Keratinocyte (primary cell): ENCODE results near the gene EVL. TPM values are rescaled to one million over a fixed set of nuclear protein-coding genes. Genes with fewer than 3 reads are reported as not detected.

ENCODE experiments used
- DNase-seq: peaks from one replicate; pipeline ENCODE4 v3.0.0-alpha.2; 2011; ENCODE audit warnings: low read depth, missing footprints, low spot score
- FAIRE-seq: peaks from 2 replicates; lab custom pipeline; 2011; peaks lifted over from hg19 to GRCh38; lab: Jason Lieb, UNC
- H2AFZ ChIP-seq: 2 replicates; pipeline ENCODE4 v1.6.0; 2012; ENCODE audit warnings: low read length, control low read depth, inconsistent platforms; ENCODE audit not compliant: control insufficient read depth
- H3K27ac ChIP-seq: 2 replicates; pipeline ENCODE4 v1.5.1; 2011; ENCODE audit warnings: low read length; ENCODE audit not compliant: control insufficient read depth, insufficient read depth
- H3K27me3 ChIP-seq: 3 replicates; pipeline ENCODE4 v1.6.0; 2011; ENCODE audit warnings: low read length; ENCODE audit not compliant: control insufficient read depth, insufficient read depth; ENCODE audit errors: extremely low read depth
- H3K36me3 ChIP-seq, 2 experiments: 2 replicates in 1 of 2; 3 replicates in 1 of 2; pipeline ENCODE4 v1.5.1; 2011; ENCODE audit warnings: low read length in 2 of 2, mild to moderate bottlenecking in 1 of 2; ENCODE audit not compliant: control insufficient read depth in 2 of 2, insufficient read depth in 2 of 2; ENCODE audit errors: extremely low read depth in 1 of 2
- H3K4me1 ChIP-seq: 3 replicates; pipeline ENCODE4 v1.5.1; 2011; ENCODE audit warnings: low read length; ENCODE audit not compliant: control insufficient read depth, insufficient read depth; ENCODE audit errors: extremely low read depth
- H3K4me2 ChIP-seq: 3 replicates; pipeline ENCODE4 v1.6.0; 2011; ENCODE audit warnings: low read depth, low read length; ENCODE audit not compliant: control insufficient read depth, insufficient read depth; ENCODE audit errors: extremely low read depth
- H3K4me3 ChIP-seq, 3 experiments: fragments of 200-600 bp in 1 of 3; sonication (generic) in 1 of 3; 2 replicates in 2 of 3; 3 replicates in 1 of 3; pipeline ENCODE4 v1.5.1; 2011 to 2016; ENCODE audit warnings: low read length in 3 of 3, mild to moderate bottlenecking in 3 of 3, control low read depth in 2 of 3, inconsistent platforms in 1 of 3, low read depth in 1 of 3, mixed read lengths in 1 of 3, mixed run types in 1 of 3, moderate library complexity in 1 of 3; ENCODE audit not compliant: control insufficient read depth in 2 of 3, insufficient read depth in 2 of 3; ENCODE audit errors: extremely low read depth in 1 of 3
- H3K79me2 ChIP-seq: 2 replicates; pipeline ENCODE4 v1.6.0; 2012; ENCODE audit warnings: low read length; ENCODE audit not compliant: control insufficient read depth, insufficient read depth
- H3K9ac ChIP-seq: 3 replicates; pipeline ENCODE4 v1.6.0; 2011; ENCODE audit warnings: low read length; ENCODE audit not compliant: control insufficient read depth, insufficient read depth; ENCODE audit errors: extremely low read depth
- H3K9me1 ChIP-seq: 3 replicates; pipeline ENCODE4 v1.6.0; 2011; ENCODE audit warnings: low read length; ENCODE audit not compliant: control insufficient read depth, insufficient read depth; ENCODE audit errors: extremely low read depth
- H3K9me3 ChIP-seq: 2 replicates; pipeline ENCODE4 v1.5.1; 2012; ENCODE audit warnings: low read depth, low read length; ENCODE audit not compliant: control insufficient read depth
- H4K20me1 ChIP-seq: 3 replicates; pipeline ENCODE4 v1.6.0; 2011; ENCODE audit warnings: low read length; ENCODE audit not compliant: control insufficient read depth, insufficient read depth; ENCODE audit errors: extremely low read depth
- EZH2 ChIP-seq: IDR thresholded peaks from one replicate; pipeline ENCODE4 v1.6.1; 2012; ENCODE audit warnings: inconsistent platforms, mild to moderate bottlenecking, low read length, moderate library complexity
- dilution Hi-C: fragments of 300-500 bp; cut with MboI; formaldehyde crosslinking; loops from one replicate; pipeline ENCODE4 v1.7.0; 2020; ENCODE audit warnings: low sequenced_read_pairs; ENCODE audit not compliant: extremely low pct_ligation_motif_present
- polyA plus RNA-seq, 5 experiments: library from polyadenylated mRNA; depleted of rRNA in 3 of 5; stranded (reverse) in 3 of 5; stranded (forward) in 1 of 5; unstranded in 1 of 5; fragments of >200 nt; gene quantifications; 1 replicate in 1 of 5; 2 replicates in 3 of 5; 3 replicates in 1 of 5; pipeline versions ENCODE4 v1.2.1 to v1.2.3, GENCODE V29; 2011 to 2012; ENCODE audit warnings: missing spikeins in 2 of 5, low read depth in 1 of 5, low replicate concordance in 1 of 5
- TF ChIP-seq, protein P1 (sequence below), 3 experiments: IDR thresholded peaks in 1 of 3; conservative IDR thresholded peaks in 1 of 3; optimal IDR thresholded peaks in 1 of 3; 2 replicates in 2 of 3; 3 replicates in 1 of 3; pipeline versions ENCODE3 to v1.5.1; 2011; ENCODE audit warnings: low read length in 3 of 3, mild to moderate bottlenecking in 3 of 3, moderate library complexity in 2 of 3, control low read depth in 1 of 3, inconsistent platforms in 1 of 3; ENCODE audit not compliant: insufficient read depth in 2 of 3; ENCODE audit errors: extremely low read depth in 1 of 3

The EVL gene
- polyA plus RNA-seq, 1 donor (not counting 4 experiments of a cell fraction or from before 2014, with no cell fraction given), result 12.0 TPM

DNA sequence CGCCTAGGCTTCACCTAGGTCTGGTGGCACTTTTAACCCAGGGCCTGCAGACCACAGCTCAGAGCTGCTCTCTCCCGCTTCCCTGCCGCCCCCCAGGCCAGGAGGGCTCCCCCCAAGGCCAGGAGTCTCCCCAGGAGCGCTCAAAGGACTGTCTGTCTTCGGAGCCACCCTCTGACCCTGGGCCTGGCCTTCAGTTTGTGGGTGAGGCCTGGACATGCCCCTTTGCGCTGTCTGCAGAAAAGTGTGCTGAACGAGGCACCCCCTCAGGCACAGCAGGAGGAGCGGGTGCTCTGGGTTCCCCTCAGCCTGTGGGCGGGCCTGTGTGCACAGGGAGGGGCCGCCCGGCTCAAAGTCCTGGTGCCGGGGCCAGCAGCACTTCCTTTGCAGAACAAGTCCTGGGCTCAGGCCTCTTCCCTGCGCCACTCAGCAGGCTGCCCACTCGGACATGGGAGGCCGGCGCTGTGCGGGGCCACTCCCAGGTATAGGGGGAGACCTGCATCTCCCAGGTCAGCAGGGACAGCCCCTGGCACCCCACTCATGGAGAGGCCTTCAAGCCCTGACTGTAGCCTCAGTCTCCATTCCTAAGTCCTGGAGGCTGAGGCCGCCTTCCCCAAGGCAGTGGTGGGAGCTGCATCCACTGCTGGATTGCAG is 79.9 kb downstream of the EVL start:
- no peaks in the 10 kb centered on the region for H3K79me2 ChIP-seq
- no peak overlapping the region for H3K4me2 ChIP-seq
- no peaks in the 10 kb centered on the region for H4K20me1 ChIP-seq
- H3K36me3 ChIP-seq, result no peaks in the 10 kb centered on the region
- H3K4me1 ChIP-seq, result peaks cover 8% of the 10 kb centered on the region
- H2AFZ ChIP-seq, result no peak overlapping the region
- no peaks in the 10 kb centered on the region for H3K27me3 ChIP-seq
- FAIRE-seq (no peak), DNase-seq (no peak)
- no peaks in the 10 kb centered on the region for H3K9me1 ChIP-seq
- H3K9ac ChIP-seq, result no peak overlapping the region
- dilution Hi-C loops, result no loop called here
- no peak overlapping the region for H3K27ac ChIP-seq
- TF ChIP-seq EZH2, result no peak
- TF ChIP-seq, protein P1, sequence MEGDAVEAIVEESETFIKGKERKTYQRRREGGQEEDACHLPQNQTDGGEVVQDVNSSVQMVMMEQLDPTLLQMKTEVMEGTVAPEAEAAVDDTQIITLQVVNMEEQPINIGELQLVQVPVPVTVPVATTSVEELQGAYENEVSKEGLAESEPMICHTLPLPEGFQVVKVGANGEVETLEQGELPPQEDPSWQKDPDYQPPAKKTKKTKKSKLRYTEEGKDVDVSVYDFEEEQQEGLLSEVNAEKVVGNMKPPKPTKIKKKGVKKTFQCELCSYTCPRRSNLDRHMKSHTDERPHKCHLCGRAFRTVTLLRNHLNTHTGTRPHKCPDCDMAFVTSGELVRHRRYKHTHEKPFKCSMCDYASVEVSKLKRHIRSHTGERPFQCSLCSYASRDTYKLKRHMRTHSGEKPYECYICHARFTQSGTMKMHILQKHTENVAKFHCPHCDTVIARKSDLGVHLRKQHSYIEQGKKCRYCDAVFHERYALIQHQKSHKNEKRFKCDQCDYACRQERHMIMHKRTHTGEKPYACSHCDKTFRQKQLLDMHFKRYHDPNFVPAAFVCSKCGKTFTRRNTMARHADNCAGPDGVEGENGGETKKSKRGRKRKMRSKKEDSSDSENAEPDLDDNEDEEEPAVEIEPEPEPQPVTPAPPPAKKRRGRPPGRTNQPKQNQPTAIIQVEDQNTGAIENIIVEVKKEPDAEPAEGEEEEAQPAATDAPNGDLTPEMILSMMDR (optimal IDR thresholded peaks at IDR 0.05 in 1 of 3, IDR thresholded peaks at IDR 0.05 in 1 of 3, conservative IDR thresholded peaks at IDR 0.05 in 1 of 3; ENCODE audit: extremely low read depth in 1 of 3, insufficient read depth in 2 of 3, low read length in 3 of 3), result no peak
- H3K4me3 ChIP-seq, result no peak overlapping the region
- H3K9me3 ChIP-seq, result no peaks in the 10 kb centered on the region

DNA sequence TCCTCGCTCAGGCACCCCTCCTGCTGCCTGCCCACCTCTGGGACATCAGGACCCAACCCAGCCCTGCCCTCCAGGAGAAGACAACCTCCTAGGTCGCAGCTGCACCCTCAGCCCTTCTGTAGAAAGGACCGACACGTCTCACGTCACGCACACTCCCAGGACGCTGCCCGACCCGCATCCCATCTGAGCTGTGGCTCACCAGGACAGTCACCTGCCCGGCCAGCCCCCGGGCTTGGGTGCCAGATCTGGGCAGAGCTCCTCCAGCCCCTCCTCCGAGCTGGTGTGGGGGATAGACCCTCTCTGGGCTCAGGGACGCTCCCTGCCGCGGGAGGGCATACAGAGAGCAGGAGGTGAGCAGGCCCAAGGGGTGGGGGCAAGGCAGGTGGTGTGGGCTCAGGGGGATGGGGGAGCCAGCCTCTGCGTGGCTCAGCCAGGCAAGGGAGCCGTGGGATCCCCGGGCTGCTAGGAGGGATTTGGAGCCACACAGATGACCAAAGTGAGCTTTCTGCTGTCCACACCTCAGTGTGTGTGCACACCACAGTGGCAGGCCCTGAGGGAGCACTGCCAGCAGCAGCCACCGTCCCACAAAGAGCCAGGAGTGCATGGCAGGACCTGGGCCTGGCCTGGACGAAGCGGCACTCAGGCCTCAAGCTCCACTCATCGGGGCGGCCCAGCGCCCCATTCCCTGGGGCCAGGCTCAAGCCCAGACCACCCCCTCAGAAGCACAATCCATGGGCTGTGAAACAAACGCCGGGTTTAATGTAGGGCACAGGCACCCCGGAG is 80.7 kb downstream of the EVL start:
- H3K4me1 ChIP-seq, result peaks cover 15% of the 10 kb centered on the region

More for the DNA sequence above, 80.7 kb downstream of the EVL start:
- H3K79me2 ChIP-seq, result no peaks in the 10 kb centered on the region
- no peaks in the 10 kb centered on the region for H3K9me1 ChIP-seq
- DNase-seq (no peak), FAIRE-seq (no peak)
- no peaks in the 10 kb centered on the region for H4K20me1 ChIP-seq
- H3K27me3 ChIP-seq, result no peaks in the 10 kb centered on the region
- dilution Hi-C loops, result no loop called here
- no peak overlapping the region for H3K9ac ChIP-seq
- H3K4me3 ChIP-seq, result no peak overlapping the region
- no peak overlapping the region for H2AFZ ChIP-seq
- H3K27ac ChIP-seq, result no peak overlapping the region
- no peak for TF ChIP-seq EZH2
- TF ChIP-seq, protein P1 (optimal IDR thresholded peaks at IDR 0.05 in 1 of 3, IDR thresholded peaks at IDR 0.05 in 1 of 3, conservative IDR thresholded peaks at IDR 0.05 in 1 of 3; ENCODE audit: extremely low read depth in 1 of 3, insufficient read depth in 2 of 3, low read length in 3 of 3), result no peak
- no peaks in the 10 kb centered on the region for H3K36me3 ChIP-seq
- H3K4me2 ChIP-seq, result no peak overlapping the region
- H3K9me3 ChIP-seq, result no peaks in the 10 kb centered on the region
